ENCODE results near the gene ATP10B.
"Not testable (repeated sequence)": the region's sequence is repeated elsewhere in the genome, so short reads cannot be mapped to it uniquely, and the experiment has no call there.

Gene ATP10B, protein sequence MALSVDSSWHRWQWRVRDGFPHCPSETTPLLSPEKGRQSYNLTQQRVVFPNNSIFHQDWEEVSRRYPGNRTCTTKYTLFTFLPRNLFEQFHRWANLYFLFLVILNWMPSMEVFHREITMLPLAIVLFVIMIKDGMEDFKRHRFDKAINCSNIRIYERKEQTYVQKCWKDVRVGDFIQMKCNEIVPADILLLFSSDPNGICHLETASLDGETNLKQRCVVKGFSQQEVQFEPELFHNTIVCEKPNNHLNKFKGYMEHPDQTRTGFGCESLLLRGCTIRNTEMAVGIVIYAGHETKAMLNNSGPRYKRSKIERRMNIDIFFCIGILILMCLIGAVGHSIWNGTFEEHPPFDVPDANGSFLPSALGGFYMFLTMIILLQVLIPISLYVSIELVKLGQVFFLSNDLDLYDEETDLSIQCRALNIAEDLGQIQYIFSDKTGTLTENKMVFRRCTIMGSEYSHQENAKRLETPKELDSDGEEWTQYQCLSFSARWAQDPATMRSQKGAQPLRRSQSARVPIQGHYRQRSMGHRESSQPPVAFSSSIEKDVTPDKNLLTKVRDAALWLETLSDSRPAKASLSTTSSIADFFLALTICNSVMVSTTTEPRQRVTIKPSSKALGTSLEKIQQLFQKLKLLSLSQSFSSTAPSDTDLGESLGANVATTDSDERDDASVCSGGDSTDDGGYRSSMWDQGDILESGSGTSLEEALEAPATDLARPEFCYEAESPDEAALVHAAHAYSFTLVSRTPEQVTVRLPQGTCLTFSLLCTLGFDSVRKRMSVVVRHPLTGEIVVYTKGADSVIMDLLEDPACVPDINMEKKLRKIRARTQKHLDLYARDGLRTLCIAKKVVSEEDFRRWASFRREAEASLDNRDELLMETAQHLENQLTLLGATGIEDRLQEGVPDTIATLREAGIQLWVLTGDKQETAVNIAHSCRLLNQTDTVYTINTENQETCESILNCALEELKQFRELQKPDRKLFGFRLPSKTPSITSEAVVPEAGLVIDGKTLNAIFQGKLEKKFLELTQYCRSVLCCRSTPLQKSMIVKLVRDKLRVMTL (N-terminal part only)

DNA sequence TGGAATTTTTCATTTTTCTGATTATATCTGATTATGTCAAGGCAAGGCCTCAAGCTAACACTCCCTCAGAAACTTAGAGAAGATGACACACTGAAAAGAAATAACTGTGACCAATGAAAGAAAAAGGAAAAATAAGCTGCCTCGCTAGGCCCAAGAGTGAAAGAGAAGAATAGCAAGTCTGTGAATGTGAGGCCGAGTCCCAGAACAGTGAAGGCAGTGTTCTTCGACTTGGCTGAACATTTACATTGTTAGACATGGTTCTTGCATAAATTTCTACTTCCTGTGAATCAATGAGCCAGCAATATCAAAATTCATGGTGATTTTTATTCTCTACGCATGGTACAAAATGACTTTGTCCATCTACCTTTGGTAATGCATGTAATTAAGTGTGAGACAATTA is at the start of gene ATP10B:
TSS of gene ATP10B (minus strand) at position 163 of the 400 bp plus-strand sequence. CDS start 164,137 bp downstream, outside the sequence.
- no peak for DNase-seq (ENCODE audit: low read depth)

DNA sequence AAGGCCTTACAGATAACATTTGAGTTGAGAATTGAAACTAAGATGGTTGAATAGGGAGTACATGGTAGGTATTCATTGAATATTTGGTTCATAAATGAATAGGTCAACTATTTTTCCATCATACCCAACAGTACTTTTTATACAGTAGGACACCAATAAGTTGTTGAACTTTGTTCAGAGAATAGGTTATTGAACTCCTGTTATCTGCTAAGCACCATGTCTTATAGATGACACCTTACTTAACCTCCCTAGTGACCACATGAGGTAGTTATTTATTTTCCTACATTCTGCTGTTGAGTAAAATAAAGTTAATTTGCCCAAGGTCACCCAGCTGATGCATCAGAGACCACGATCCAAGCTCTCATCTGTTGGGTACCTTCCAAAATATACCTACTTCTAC is 49.6 kb upstream of the ATP10B start:
- no peak for DNase-seq (ENCODE audit: low read depth)

DNA sequence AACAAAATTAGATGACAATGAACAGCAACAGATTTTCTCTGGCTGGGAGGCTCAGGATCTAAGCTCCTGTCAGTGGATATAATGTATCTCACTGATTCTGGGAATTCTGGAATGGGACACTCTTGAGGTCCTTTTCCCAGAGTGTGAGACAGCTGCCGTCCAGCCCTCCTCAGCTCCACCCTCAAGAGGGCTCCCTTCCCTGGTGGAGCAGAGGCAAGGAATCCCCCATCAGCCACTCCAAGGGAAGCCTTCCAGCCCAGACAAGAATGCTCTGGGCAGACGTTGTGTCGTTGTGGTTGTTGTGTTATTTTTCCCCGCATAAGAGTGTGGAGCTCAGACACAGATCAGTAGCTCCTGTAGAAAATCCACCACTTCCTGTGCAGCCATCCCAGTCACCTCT is 47.7 kb upstream of the ATP10B start:
- no peak for DNase-seq (ENCODE audit: low read depth)

DNA sequence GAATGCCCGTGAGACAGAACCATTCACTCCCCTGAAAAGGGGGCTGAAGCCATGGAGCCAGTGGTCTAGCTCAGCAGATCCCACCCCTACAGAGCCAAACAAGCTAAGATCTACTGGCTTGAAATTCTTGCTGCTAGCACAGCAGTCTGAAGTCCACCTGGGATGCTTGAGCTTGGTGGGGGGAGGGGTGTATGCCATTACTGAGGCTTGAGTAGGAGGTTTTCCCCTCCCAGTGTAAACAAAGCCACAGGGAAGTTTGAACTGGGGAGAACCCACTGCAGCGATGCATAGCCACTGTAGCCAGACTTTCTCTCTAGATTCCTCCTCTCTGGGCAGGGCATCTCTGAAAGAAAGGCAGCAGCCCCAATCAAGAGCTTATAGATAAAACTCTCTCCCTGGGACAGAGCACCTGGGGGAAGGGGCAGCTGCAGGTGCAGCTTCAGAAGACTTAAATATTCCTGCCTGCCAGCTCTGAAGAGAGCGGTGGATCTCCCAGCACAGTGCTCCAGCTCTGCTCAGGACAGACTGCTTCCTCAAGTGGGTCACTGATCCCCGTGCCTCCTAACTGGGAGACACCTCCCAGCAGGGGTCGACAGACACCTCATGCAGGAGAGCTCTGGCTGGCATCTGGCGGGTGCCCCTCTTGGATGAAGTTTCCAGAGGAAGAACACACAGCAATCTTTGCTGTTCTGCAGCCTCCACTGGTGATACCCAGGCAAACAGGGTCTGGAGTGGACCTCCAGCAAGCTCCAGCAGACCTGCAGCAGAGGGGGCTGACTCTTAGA is 41.4 kb upstream of the ATP10B start:
- not testable (repeated sequence) for DNase-seq (ENCODE audit: low read depth)

DNA sequence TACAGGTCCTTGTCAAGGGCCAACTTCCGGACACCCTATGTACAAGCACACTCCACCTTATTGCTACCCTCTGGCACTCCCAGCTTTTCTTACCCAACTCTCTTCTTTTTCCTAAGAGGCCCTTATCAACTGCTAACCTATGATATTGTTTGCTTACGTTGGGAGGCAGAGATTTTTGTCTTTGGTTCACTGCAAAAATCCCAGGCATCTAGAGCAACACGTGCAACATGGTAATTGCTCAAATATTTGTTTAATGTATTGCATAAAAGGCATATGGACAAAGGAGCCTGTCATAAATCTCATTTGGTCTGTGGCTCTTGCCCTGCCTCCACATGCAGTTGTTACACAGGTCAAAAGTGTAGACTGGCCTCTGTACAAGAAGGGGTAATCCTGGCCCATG is 35.8 kb upstream of the ATP10B start:
- no peak for DNase-seq (ENCODE audit: low read depth)

DNA sequence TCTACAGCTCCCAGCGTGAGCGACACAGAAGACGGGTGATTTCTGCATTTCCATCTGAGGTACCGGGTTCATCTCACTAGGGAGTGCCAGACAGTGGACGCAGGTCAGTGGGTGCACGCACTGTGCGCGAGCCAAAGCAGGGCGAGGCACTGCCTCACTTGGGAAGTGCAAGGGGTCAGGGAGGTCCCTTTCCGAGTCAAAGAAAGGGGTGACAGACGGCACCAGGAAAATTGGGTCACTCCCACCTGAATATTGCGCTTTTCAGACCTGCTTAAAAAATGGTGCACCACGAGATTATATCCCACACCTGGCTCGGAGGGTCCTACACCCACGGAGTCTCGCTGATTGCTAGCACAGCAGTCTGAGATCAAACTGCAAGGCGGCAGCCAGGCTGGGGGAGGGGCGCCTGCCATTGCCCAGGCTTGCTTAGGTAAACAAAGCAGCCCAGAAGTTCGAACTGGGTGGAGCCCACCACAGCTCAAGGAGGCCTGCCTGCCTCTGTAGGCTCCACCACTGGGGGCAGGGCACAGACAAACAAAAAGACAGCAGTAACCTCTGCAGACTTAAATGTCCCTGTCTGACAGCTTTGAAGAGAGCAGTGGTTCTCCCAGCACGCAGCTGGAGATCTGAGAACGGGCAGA is 21.7 kb upstream of the ATP10B start:
- DNase-seq (ENCODE audit: low read depth), result not testable (repeated sequence)

DNA sequence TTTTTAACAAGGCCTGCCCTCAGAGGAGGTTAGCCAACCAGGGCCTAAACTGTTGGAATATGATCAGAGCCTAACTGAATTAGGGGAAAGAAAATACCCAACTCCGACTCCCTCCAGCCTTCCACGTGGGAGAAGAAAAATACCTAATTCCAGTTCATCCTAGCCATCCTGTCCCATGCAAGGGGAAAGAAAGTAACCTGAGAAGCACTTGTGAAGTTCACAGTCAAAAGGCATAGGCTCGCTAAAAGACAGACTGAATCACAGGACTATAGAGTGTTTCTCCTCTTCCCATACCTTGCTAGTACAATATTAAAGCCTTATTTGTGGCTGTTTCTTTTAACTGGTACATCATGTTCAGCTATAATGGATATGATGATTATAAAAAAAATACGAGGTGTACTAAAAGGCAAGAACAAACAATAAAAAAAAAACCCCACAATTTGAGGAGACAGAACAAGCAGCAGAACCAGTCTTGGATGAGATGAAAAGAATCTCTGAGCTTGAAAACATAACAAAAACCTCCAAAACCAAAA is 18.0 kb upstream of the ATP10B start:
- no peak for DNase-seq (ENCODE audit: low read depth)

DNA sequence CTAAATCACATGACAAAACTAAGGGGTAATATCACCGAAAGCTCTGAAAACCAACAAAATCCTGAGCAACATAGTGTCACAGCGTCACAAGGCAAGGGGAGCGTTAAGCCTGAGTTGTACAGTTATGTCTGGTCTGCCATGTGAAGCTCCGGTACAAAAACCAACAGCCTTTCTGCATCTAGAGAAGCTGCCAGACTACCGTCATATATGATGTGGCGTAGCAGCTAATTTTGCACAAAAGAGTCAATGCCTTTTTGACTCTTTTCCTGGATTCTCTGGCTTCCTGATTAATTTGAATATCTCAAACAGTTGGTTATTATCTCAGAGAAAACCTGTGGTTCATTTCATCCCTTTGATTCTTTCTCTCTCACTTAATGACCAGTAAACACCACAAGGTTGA is 16.0 kb upstream of the ATP10B start:
- no peak for DNase-seq (ENCODE audit: low read depth)

DNA sequence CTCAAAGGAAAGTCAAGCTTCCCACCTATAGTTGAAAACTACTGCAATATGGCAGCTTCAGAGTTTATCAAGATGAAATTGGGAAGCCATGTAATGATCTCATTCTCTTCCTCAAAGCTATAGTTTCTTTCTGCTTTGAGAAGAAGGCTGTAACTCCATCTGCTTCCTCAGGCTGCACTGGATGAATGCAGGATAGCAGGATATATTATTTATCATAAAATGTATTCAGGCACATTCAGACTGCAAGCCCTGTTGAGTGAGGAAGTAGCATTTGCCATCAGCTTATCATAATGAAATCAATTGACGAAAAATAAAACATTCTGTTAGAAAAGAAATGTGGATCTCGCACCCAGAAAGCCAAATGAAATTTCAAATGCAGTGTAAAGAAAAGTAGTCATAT is 560 bp downstream of the ATP10B start:
- DNase-seq (ENCODE audit: low read depth), result no peak

DNA sequence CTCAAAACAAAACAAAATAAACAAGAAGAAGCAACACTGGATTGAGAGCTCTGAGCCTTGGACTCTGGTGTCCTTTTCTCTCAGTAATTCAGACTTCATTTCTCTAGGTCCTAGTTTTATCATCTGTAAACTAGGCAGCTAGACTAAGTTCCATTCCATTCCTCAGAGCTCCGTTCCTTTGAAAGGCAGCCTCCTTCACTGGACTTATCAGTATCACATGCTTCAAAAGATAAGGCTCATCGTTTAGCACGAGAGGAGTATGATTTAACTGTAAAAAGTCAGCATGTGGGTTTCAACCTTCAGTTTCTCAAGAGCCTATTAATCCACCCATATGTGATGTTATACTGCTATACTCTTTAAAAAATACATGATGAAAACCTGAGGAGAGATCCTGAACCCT is 1.6 kb downstream of the ATP10B start:
- no peak for DNase-seq (ENCODE audit: low read depth)

DNA sequence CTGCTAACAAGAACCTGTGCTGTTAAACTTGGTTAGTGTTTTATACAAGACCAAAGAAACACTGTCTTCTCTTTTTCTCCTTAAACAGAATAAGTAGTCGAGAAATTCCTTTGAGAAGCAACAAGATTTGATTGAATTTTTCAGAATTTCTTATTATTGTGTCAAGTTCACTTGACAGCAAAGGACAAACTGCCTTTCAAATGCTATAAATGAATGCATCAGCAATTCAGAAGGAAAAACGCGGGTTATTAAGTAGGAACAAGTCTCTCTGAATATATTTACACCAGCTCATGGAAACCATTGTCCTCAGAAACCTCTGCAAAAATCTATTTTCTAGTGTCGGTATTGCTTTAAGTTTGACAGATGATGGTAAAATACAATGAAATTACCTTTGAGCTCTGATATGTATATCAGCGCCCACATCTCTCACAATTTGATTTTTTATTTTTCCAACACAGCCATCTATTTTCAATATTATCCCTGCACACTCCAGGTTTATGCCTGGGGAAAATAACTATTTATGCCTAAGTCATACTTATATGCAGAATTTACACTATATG is 4.4 kb downstream of the ATP10B start:
- DNase-seq (ENCODE audit: low read depth), result no peak

DNA sequence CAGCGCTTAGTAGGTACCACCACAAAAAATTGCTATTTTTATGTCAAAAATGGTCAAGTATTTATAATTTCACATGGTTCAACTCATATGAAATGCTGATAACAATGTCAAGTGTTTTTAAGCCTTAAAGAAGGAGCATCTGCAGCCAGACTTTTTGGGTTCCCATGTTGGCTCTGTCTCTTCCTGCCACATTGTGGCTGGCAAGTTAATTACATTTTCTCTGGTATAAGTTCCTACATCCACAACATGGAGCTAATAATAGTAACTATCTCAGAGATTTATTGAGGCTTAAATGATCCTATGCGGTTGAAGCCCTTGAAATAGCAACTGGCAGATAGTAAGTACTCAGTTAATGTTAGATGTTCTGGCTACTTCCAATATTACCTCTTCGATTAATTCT is 5.4 kb downstream of the ATP10B start:
- DNase-seq (ENCODE audit: low read depth), result no peak

DNA sequence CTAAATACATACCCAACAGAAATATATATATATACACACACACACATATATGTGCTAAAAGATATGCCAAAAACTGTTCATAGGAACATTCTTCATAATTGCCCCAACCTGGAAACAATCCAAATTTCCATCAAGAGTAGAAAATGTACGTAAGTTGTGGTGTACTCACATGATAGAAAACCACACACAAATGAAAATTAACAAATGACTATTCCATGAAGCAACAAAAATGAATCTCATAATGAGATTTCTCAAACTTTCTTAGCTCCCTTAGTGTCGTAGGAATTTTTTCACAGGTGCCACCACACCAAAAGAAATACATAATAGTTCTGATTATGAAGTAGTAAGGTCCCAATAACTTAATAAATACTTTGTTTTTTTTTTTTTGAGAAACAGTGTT is 7.8 kb downstream of the ATP10B start:
- DNase-seq (ENCODE audit: low read depth), result no peak

DNA sequence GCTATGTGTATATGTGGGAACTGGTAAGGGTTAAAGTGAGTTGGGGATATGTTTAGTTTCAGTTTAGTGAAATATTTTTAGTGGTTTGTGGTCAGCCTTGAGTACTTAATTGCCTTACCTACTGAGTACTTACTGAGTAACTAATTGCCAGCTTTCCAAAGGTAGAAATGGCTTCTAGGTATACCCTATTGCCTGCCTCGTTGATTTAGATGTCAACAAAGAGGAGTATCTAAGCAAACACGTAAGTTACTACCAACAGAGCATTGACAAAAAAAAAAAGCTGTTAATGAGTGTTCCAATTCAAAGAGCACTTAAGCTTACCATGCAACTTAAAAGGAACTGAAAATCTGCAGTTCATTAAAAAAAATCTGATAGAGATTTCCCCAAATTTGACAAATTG is 8.8 kb downstream of the ATP10B start:
- DNase-seq (ENCODE audit: low read depth), result no peak

DNA sequence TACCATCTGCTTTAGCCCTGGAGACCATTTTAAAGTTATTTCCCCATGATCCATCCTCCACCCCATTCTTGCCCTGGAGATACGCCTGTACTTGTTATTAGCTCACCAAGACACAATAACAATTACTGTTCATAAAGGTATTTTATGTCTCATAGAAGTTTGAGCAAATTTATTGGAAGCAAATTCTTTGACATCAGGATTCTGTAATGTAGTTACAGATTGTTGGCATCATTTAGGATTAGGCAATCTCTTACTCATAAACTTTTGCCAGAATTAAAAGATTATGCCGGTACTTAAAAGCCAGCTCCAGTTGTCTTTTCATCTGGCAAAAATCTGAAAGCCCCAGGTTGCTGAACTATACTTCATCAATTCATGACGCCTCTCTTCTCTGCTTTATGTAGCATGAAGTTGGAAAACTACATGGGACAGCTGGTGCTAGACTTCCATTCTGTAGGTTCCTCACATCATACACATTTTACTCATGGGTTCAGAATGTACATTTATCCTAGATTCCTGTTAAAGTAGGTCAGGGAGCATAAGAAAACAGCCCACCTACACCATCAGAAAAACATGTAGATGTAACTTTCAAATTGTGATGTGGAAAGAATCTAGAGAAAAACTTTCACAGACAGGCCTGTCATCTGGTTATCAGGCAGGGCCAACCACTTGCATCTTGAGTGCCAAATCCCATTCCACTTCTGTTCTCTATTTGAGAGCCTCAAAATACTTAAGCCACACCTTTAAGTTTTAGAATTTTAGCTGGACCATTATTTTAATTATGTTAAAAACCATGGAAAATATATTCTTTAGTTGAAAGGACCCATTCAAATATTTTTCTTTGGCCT is 14.0 kb downstream of the ATP10B start:
- no peak for DNase-seq (ENCODE audit: low read depth)

DNA sequence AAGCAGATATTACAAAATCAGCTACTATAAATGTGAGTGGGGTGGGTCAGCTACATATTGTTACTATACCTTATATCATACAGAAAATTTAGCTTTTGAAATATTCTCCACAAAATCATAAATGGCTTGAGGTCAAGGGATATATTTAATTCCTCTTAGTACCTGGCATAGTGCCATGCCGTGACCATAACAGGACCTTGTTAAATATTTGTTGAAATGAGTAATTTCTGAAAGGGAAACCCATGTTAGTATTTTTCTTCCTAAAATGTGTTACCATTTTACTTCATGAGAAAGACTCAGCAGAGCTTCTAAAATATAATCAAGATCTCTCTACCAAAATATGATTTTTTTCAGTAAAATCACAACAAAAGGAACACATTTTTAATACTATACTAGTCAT is 14.8 kb downstream of the ATP10B start:
- DNase-seq (ENCODE audit: low read depth), result no peak

DNA sequence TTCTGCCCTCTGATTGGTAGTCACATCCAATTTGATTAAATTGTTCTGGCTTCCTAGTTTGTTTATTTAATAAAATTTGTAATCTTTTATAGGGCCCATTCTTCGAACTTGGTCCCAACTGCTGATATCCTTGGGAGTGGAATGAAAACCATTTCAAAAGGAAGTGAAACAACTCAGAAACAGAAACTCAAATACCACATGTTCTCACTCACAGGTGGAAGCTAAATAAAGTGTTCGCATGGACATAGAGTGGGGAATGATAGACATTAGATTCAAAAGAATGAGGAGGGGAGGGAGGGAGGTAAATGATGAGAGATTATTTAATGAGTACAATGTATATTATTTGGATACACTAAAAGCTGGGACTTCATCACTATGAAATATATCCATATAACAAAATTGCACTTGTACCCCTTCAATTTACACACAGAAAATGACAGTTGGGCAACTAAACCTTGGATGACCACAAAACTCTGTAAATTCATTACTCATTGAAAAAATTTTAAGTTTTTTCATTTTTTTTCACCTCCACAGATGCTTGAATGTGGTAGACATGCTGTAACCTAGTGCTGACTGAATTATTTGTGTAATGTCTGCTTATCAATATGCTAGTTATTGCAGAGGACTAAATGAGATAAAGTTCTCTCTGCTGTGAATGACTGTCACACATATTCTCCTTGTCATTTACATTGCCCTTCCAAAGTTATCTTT is 16.0 kb downstream of the ATP10B start:
- DNase-seq (ENCODE audit: low read depth), result no peak

DNA sequence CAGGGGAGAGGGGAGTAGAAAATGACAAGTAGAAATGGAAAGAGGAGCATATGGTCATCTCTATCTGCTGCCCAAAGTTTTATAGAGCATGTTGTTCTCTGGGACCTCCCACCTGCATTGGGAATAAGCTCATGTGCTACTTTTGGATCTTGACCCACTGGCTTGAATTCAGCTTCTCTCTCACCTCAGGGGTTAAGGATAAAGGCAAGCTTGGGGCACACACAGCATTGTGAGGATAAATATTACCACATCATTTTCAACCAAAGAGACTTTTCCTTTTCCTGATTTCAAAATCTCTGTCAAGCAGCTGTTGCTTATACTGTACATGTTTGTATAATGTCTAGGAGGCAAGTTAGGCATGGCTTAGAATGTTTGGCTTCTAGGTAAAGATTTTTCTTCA is 16.6 kb downstream of the ATP10B start:
- DNase-seq (ENCODE audit: low read depth), result no peak

DNA sequence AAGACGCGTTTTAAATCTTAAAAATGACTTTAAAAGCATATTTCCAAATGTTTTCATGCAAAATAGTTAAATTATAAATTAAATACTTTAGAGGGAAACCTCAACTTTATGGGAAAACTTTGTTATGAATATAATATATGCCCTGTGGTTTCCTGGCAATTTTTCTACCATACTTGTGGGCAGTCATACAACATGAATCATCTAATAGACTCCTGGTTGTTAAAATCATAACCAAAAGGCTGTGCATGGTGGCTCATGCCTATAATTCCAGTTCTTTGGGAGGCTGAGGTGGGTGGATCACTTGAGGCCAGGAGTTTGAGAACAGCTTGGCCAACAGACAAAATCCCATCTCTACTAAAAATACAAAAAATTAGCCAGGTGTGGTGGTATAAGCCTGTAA is 18.2 kb downstream of the ATP10B start:
- no peak for DNase-seq (ENCODE audit: low read depth)
